Epithelial cell of esophagus (primary cell): Measurements from ENCODE around the gene OTUD5.
A peak's percentile ranks its signal among the peaks of the same experiment; 100 is the strongest.

Experiments
- DNase-seq: peaks from one replicate; pipeline ENCODE4 v3.0.0; 2010; ENCODE audit warnings: low read depth
- H3K4me3 ChIP-seq: 2 replicates; pipeline ENCODE4 v1.5.1; 2011; ENCODE audit warnings: mild to moderate bottlenecking, low read length, control low read depth
- CTCF ChIP-seq: IDR thresholded peaks from 2 replicates; pipeline ENCODE4 v1.5.1; 2011; ENCODE audit warnings: low read depth, mild to moderate bottlenecking, low read length, control low read depth, inconsistent platforms; ENCODE audit not compliant: insufficient read depth; ENCODE audit errors: missing control alignments

OTUD5 gene

GRCh38 chrX:48917139-48918001 lies 40.0 kb downstream of the OTUD5 start:
- H3K4me3 ChIP-seq: peak overlapping the region; percentile 61
- peak; percentile 87 for DNase-seq

DNA sequence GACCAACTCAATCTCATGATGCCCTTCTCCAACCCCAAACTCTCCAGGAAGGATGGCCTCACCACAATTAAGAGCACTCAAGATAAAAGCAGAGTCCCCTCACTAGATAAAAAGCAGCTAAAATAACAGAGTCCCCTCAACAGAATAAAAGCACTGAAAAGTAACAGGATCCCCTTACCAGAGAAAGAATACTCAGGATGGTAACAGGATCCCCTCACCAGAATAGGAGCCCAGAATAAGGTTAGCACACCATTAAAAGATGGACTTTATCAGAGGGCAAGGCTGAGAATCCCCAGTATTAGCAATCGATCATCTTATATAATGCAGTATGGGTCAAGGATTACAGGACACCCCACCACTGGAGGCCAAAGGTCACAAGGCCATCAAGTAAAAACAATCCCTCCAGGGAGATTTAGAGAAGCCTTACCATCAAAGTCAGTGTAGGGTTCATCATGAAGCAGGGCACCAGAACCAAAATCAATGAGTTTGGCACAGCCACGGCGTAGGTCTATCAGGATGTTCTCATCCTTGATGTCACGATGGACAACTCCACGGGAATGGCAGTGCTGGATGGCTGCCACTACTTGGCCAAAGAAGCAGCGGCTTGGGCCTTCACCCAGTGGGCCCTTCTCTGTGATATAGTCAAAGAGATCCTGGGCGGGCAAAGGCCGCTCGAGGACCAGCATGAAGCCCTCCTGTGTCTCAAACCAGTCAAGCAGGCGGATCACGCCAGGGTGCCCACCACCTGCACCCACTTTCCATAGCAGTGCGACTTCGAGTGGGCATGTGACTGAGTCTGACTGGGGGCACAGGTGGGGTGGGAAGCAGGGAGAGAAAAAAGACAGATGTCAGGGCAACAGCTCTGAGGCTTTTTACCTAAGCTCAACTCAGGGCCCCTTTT lies 42.6 kb downstream of the OTUD5 start:
- no peak for DNase-seq
- no peak overlapping the region for H3K4me3 ChIP-seq
- no peak for TF ChIP-seq CTCF

More at GRCh38 chrX:48917139-48918001, 40.0 kb downstream of the OTUD5 start:
- TF ChIP-seq CTCF: peak; percentile 82

DNA sequence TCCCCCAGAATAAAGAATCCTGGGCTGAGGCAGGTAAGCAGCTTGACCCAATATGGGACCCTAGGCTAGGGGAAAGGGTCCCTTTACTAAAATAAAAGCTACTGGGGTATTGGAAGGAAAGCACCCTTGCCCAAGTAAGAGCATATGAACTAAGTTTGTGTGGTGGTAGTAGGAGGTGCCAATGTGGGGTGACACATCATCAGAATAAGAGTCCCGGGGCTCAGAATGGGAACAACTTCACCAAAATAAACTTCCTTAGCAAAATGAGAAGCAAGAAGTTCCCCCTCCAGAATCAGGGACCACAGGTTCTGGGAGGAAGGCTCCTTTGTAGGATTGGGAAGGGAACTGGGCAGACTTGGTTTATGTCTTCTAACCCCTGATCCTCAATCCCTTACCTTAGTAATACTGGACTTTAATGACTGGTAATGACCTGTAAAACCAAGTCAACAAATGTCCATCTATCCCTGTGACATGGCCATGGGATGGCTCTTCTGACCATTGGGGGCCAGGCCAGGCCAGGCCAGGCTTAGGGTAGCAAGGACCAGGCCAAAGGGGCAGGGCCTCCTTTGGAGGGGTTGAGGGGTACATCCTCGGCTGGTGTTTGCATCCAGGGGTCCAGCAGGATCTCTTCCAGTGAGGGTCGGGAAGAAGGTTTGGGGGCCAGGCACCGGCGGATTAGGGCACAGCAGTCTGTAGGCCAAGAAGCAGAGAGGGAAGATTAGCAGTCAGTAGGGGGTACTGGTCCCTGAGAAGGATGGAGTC lies 43.6 kb downstream of the OTUD5 start:
- no peak for DNase-seq
- no peak for TF ChIP-seq CTCF
- no peak overlapping the region for H3K4me3 ChIP-seq

DNA sequence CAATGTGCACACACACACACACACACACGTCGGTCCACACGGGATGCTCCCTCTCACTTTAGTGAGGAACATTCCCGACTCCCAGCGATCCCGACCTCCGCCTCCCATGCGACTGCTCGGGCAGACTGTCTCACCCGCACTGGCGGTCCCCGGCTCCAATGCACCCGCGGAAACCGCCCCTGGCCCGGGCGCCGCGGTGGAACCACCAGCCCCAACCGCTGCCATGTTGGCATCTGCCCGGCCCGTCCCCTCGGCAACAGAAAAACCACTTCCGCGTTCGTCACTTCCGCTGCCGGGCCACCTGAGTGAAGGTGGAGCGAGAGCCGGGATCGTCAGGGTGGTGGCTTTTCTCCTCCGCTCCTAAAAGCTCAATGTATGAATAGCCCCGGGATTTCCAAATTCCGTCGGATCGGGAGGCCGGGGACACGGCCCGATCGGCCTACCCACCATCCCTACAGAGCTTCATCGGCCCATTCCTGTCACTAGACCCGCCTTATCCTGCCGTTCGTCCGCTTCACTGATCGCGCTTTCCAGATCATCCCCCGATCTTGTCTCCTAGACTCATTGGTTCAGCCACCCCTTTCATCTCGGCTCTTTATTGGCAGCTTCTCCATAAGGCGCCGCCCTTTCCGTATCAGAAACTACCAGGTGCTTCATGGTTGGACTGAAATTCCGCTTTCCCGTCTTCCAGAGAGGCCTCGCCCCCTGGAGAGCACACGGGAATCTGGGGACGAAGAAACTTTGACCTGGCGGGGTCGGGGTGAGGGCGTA lies 45.8 kb downstream of the OTUD5 start, which contains the start of gene SLC35A2:
TSS of gene SLC35A2 (minus strand) at position 235 of the 771 bp plus-strand sequence. CDS start at position 225, 10 bp downstream.
- TF ChIP-seq CTCF: no peak
- DNase-seq: peak; percentile 87
- peak within 1 kb of the TSS; percentile 83 for H3K4me3 ChIP-seq

DNA sequence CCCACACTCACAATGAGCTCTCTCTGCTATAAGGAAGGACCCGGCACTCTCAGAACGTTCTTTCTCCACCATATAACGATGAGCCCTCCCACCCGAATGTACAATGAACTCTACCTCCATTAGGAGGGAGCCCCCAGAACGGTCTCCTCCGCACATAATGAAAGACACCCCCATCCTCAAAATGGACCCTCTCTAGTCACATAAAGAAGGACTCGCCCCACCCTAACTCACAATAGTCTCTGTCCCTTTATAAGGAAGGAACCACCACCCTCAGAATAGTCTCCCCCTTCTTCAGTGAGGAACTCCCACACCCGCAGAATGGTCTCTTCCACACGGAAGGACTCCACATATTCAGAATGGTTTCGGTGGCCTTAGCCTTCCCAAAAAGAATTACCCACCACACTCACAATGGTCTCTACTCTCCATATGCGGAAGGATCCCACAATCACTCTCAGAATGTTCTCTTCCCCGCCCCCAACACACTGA lies 46.4 kb downstream of the OTUD5 start:
- TF ChIP-seq CTCF: no peak
- peak overlapping the region; percentile 83 for H3K4me3 ChIP-seq
- peak; percentile 25 for DNase-seq

- DNase-seq: no peak
- no peak for TF ChIP-seq CTCF
- H3K4me3 ChIP-seq: no peak overlapping the region
These were observed 47.6 kb downstream of the OTUD5 start for GRCh38 chrX:48909703-48910294.
